Uterus (tissue), 2 donors: Measurements from ENCODE around the gene ZFP69.

Source experiments
- CTCF ChIP-seq, 4 experiments: fragments of 200-600 bp in 2 of 4; fragments of 450-650 bp in 2 of 4; sonication (generic) in 2 of 4; IDR thresholded peaks; one replicate each; pipeline ENCODE4 v1.5.1; 2016 to 2019; ENCODE audit warnings: antibody characterized with exemption in 4 of 4, mild to moderate bottlenecking in 2 of 4, moderate library complexity in 1 of 4
- POLR2A ChIP-seq, 2 donors: fragments of 450-650 bp; IDR thresholded peaks; one replicate each; pipeline ENCODE4 v1.6.1; 2016; ENCODE audit warnings: antibody characterized with exemption in 2 of 2, mild to moderate bottlenecking in 1 of 2, moderate library complexity in 1 of 2

- TF ChIP-seq POLR2A (IDR thresholded peaks at IDR 0.05) (no peak), CTCF (IDR thresholded peaks at IDR 0.05) (no peak)
Measured at GRCh38 chr1:40479156-40479555, 2.1 kb downstream of the ZFP69 start.
